Peyer's patch (tissue), 4 donors: Measurements from ENCODE around the gene UST.

Experiments
- CTCF ChIP-seq, 6 experiments: fragments of 450-650 bp in 4 of 6; fragments of 200-600 bp in 2 of 6; sonication (generic) in 1 of 6; IDR thresholded peaks; one replicate each; pipeline ENCODE4 v1.5.1; 2017 to 2019; ENCODE audit warnings: antibody characterized with exemption in 6 of 6, mild to moderate bottlenecking in 3 of 6, moderate library complexity in 1 of 6
- POLR2A ChIP-seq, 2 donors: fragments of 450-650 bp; IDR thresholded peaks; one replicate each; pipeline ENCODE4 v1.5.1; 2017; ENCODE audit warnings: antibody characterized with exemption in 2 of 2, mild to moderate bottlenecking in 2 of 2, moderate library complexity in 2 of 2

DNA sequence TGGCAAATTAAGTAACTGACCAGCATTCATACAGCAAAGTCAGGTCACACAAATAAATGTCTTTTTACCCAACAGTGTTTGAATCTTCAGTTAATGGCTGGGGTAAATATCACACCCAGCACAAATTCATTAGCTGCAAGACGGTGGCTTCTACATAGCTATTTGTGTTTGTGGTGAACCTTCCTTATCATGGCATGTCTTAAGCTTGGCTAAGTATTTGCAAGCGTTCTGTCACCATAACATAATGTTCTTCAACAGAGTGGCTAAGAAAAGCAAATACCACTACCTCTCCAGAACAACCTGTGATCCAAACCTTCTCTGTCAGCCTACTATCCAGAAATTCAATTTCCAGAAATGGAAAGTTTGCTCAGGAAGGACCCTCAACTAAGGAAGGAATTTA is 315.1 kb downstream of the UST start:
- TF ChIP-seq CTCF (IDR thresholded peaks at IDR 0.05), result no peak
- TF ChIP-seq POLR2A (IDR thresholded peaks at IDR 0.05), result no peak
